ENCODE measurements around the gene ZNF343.
"Not testable (repeated sequence)": the region's sequence is repeated elsewhere in the genome, so short reads cannot be mapped to it uniquely, and the experiment has no call there.

Gene ZNF343
- long read RNA-seq, donor 1, partial matches to known transcripts = 0 of 2 reads
- long read RNA-seq, donor 1, other reads (novel, unspliced or antisense) = 0 of 2 reads
- long read RNA-seq, donor 2, partial matches to known transcripts = 0 of 3 reads
- long read RNA-seq, donor 2, other reads (novel, unspliced or antisense) = 0 of 3 reads
- long read RNA-seq, donor 3 = 0 reads
- long read RNA-seq, donor 4, partial matches to known transcripts = 0 of 1 reads
- long read RNA-seq, donor 4, other reads (novel, unspliced or antisense) = 0 of 1 reads
- long read RNA-seq, donor 5 = 0 reads
- long read RNA-seq, donor 6, partial matches to known transcripts = 0 of 1 reads
- long read RNA-seq, donor 6, other reads (novel, unspliced or antisense) = 0 of 1 reads
- long read RNA-seq, donor 7, partial matches to known transcripts = 0 of 2 reads
- long read RNA-seq, donor 7, other reads (novel, unspliced or antisense) = 0 of 2 reads
- long read RNA-seq, donor 8, partial matches to known transcripts = 0 of 3 reads
- long read RNA-seq, donor 8, other reads (novel, unspliced or antisense) = 0 of 3 reads

DNA sequence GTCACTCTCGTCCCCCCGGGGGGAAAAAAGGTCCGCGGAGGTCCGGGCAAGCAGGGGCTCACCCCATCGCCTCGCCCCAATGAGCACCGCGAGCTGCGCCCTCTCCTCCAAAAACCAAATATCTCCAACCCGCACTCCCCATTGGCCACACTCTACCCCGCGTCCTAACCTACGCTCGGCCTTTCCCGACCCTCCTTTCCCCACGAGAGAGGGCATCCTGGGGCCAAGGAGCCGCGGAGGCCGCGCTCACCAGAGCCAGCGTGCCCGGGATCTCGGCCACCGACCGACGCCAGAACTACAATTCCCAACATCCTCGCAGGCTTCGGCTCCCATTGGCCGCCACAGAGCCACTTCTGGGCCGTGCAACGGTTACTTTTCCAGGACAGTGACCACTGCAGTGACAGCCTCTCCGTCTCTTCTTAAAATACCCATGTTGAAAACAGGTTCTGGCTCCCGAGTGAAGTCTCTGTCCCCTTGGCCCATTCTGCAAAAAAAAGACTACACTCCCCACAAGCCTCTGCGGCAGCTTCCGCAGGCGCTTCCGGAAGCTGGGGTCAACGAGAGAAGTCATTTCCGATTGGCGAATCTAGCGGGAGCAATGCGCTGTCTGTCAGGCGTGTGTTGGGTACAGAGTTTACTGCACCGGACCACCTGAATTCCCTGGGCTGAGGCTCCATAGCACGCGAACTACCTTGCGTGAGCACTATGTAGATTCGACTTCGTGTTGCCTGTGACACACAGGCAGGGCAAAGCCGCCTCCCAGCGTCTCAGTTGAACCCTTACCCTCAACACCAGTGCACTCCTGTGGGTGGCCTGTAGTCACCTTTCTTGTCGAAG lies at the start of gene ZNF343:
ZNF343 (minus strand) TSS at position 285 of the 837 bp plus-strand sequence. CDS start 15,020 bp downstream, outside the sequence.
- DNase-seq = peak; percentile 98

GRCh38 chr20:2557873-2558580 lies 49.3 kb upstream of the ZNF343 start:
- no peak for DNase-seq

- no peak for DNase-seq
These were observed 36.9 kb upstream of the ZNF343 start for GRCh38 chr20:2545594-2545993.

GRCh38 chr20:2544211-2544610 lies 35.5 kb upstream of the ZNF343 start:
- no peak for DNase-seq

DNA sequence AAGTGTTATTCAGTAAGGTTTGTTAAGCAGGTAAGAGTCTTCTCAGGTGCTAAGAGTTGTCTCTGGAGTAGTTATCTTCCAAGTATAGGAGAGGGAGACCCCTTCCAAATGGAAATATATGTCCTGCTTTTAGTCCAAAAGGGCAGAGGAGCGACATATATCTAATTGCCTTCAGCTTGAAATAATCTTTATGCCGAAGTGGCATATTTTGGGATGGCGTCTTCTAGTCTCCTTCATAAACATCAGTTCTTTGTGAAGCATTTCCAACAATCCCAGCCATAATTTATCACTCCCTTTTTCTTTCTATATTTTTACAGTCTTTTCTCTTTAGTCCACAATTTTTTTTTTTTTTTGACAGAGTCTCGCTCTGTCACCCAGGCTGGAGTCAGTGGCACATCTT lies 33.6 kb upstream of the ZNF343 start:
- DNase-seq = no peak

DNA sequence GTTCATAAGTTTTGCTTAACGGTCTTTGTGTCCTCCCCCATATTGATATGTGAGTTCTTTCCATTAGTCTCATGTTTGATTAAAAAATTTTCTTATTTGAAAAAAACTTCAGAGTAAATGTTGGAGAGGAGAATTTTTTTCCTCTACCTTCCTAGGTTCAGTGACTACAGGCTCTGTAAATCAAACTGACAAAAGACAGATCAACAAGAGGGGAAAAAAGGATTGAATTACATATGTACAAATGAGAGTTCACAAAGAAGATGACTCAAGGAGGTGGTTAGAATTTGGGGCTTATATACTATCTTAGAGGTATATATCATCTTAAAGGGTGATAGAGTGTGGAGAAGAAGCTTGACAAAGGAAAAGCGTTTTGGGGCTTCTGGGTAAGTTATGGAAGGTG lies 33.2 kb upstream of the ZNF343 start:
- no peak for DNase-seq

DNA sequence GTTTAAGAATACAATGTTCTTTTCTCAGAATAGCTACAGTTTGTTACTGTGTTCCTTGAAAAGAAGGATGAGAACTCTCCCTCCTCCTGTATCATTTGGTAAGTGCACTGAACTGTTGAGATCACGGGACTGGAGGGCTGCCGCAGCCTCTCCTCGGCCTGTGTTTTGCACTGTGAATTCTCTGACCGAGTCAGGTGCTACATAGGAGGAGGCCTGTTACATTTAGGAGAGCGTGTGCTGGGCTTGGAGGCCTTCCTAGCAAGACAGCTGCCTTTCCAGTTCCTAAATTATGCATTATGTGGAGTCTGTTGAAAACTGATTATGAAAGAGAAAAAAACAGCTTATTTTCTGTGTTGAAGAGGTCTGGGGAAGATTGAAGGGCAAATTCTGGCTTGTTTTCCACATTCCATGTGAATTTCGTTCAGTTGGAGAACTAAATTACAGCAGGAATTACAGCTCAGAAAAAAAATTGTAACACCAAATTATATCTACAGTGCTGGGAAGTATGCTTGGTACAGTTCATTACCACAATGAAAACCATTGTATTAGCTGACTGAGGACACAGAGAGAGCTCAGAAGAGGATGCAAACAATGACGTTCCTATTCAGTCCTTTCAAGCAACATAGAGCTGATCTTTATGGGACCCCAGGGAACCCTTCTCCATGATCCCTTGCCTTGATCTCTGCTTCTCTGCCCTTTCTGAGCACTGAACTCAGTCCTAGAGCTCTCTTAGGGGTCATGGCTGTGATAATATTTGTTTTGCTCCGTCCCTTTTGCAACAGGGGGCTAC lies 30.4 kb upstream of the ZNF343 start:
- no peak for DNase-seq

GRCh38 chr20:2538356-2538755 lies 29.6 kb upstream of the ZNF343 start:
- no peak for DNase-seq

GRCh38 chr20:2537101-2537500 lies 28.4 kb upstream of the ZNF343 start:
- DNase-seq = no peak

DNA sequence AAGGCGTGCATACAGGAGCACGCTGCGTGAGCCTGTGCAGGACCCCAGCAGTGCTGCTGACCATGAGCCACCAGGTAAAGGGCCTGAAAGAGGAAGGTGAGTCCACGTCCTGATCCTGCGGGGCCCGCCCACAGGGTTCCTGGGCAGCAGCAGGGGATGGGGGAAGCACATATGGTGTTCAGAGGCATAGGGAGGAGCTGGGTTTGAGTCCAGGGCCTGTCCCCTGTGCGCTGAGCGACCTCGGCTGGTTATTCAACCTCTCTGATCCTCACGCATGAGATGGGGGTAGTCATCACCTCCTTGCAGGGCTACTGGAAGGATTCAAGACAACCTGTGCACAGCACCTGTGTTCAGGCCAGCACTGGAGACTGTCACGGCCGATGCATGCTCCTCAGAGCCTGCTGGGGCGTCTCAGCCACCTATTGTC lies 27.9 kb upstream of the ZNF343 start, which contains the start of gene TMC2:
TMC2 (plus strand) TSS at position 14 of the 427 bp plus-strand sequence; CDS start at position 63, 49 bp downstream.
- no peak for DNase-seq

- DNase-seq = no peak
These were observed 27.2 kb upstream of the ZNF343 start for GRCh38 chr20:2535711-2536559.

- DNase-seq = no peak
These were observed 24.4 kb upstream of the ZNF343 start for GRCh38 chr20:2533118-2533517.

- no peak for DNase-seq
These were observed 20.1 kb upstream of the ZNF343 start for GRCh38 chr20:2528671-2529271.

DNA sequence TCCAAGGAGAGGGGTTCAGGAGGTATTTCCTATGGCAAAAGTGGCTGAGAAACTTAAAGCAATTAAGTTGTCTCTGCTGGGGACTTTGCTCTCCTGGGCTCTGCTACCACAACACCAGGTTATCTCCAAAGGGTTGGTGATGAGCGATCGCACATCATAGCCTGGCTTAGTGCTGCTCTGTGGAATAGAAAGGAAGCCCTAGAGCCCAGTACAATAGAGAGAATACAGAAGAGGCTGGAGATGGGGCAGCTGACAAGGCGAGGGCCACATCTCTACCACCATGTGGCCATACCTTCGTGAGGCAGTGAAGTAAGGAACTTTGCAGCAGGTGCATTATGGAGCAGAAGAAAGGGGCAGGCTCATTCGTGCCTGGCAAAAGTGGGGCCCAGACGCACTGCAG lies 19.0 kb upstream of the ZNF343 start:
- DNase-seq = no peak

DNA sequence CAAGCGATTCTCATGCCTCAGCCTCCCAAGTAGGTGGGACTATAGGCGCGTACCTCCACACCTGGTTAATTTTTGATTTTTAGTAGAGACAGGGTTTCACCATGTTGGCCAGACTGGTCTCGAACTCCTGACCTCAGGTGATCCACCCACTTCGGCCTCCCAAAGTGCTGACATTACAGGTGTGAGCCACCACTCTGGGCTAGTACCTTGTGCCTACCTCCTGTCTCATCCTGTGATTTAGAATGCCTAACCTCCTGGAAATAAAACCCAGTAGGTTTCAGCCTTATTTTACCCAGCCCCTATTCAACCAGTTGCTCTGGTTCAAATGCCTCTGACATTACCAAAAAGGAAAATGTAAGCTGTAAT lies 17.5 kb upstream of the ZNF343 start:
- DNase-seq = not testable (repeated sequence)

DNA sequence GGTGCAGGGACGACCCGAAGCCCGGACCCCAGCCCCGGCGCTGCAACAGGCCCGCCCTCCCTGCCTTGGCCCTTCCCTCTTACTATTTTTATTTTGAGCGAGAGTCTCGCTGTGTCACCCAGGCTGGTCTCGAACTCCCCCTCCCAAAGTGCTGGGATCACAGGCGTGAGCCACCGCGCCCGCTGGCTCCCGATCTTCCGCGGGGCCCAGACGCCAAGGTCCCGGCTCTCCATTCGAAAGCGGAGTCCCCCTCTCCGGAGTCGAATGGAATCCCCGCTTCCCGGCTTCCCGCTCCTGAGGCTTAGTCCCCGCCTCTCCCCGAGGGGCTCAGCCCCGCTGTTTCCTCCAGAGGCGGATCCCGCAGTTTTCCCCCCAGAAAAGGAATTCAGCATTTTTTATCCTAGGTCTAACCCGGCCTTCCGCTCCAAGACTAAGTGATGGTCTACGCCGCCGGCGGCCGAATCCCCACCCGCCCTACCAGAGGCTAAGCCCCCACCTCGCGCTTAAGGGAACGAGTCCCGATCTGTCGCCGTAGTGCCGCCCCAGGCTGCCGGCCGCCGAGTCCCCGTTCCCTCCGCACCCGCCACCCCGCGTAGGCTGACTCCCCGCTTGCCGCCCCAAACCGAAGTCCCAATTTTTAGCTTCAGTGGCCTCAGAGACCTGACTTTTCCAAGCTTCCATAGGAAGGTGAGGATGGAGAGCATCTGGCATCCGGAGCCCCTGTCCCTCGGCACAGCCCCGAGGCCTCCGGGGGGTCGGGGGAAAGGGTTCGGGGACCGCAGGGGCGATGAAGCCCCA lies 16.2 kb upstream of the ZNF343 start:
- peak; percentile 92 for DNase-seq

GRCh38 chr20:2523919-2524708 lies 15.4 kb upstream of the ZNF343 start:
- no peak for DNase-seq

DNA sequence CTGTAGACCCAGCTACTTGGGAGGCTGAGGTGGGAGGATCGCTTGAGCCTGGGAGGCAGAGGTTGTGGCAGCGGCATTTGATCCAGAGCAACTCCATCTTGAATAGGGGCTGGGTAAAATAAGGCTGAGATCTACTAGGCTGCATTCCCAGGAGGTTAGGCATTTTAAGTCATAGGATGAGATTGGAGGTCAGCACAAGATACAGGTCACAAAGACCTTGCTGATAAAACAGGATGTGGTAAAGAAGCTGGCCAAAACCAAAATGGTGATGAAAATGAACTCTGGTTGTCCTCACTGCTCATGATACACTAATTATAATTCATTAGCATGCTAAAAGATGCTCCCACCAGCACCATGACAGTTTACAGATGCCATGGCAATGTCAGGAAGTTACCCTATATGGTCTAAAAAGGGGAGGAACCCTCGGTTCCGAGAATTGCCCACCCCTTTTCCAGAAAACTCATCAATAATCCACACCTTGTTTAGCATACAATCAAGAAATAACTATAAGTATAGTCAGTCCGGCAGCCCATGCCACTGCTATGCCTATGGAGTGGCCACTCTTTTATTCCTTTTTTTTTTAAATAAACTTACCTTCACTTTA lies 14.2 kb upstream of the ZNF343 start:
- not testable (repeated sequence) for DNase-seq
